Tibial nerve (tissue), 3 donors: ENCODE results near the gene ITGA1.

Experiments
- POLR2A ChIP-seq, 2 donors: fragments of 450-650 bp; IDR thresholded peaks; one replicate each; pipeline ENCODE4 v1.6.1; 2017; ENCODE audit warnings: antibody characterized with exemption in 2 of 2, mild to moderate bottlenecking in 2 of 2, moderate library complexity in 2 of 2
- TF ChIP-seq, protein P1 (sequence below), 5 experiments: fragments of 200-600 bp in 3 of 5; fragments of 450-650 bp in 2 of 5; sonication (generic) in 3 of 5; IDR thresholded peaks; one replicate each; pipeline ENCODE4 v1.5.1; 2016 to 2019; ENCODE audit warnings: antibody characterized with exemption in 5 of 5, mild to moderate bottlenecking in 3 of 5, moderate library complexity in 2 of 5

- TF ChIP-seq, protein P1, sequence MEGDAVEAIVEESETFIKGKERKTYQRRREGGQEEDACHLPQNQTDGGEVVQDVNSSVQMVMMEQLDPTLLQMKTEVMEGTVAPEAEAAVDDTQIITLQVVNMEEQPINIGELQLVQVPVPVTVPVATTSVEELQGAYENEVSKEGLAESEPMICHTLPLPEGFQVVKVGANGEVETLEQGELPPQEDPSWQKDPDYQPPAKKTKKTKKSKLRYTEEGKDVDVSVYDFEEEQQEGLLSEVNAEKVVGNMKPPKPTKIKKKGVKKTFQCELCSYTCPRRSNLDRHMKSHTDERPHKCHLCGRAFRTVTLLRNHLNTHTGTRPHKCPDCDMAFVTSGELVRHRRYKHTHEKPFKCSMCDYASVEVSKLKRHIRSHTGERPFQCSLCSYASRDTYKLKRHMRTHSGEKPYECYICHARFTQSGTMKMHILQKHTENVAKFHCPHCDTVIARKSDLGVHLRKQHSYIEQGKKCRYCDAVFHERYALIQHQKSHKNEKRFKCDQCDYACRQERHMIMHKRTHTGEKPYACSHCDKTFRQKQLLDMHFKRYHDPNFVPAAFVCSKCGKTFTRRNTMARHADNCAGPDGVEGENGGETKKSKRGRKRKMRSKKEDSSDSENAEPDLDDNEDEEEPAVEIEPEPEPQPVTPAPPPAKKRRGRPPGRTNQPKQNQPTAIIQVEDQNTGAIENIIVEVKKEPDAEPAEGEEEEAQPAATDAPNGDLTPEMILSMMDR (IDR thresholded peaks at IDR 0.05) = no peak
- no peak for TF ChIP-seq POLR2A (IDR thresholded peaks at IDR 0.05)
Measured at GRCh38 chr5:52789851-52790250, 2.1 kb downstream of the ITGA1 start.
